Colonic mucosa (tissue), 4 donors: ENCODE results near the gene CHURC1. TPM values are rescaled to one million over a fixed set of nuclear protein-coding genes. Genes with fewer than 3 reads are reported as not detected.

Experiments
- DNase-seq: peaks from one replicate; pipeline ENCODE4 v3.0.0-alpha.2; 2020
- H3K27ac ChIP-seq: fragments of 200-600 bp; one replicate; pipeline ENCODE4 v1.8.0; 2021
- H3K27me3 ChIP-seq: fragments of 200-600 bp; one replicate; pipeline ENCODE4 v1.8.0; 2021
- H3K36me3 ChIP-seq: fragments of 200-600 bp; one replicate; pipeline ENCODE4 v1.8.0; 2021
- H3K4me1 ChIP-seq: fragments of 200-600 bp; one replicate; pipeline ENCODE4 v1.8.0; 2021; ENCODE audit warnings: mild to moderate bottlenecking
- H3K4me3 ChIP-seq: fragments of 200-600 bp; one replicate; pipeline ENCODE4 v1.8.0; 2021
- H3K9ac ChIP-seq, 2 donors: one replicate each; pipeline ENCODE4 v1.7.0; 2013; ENCODE audit warnings: control low read depth in 2 of 2, low read depth in 2 of 2, low read length in 2 of 2
- H3K9me3 ChIP-seq: fragments of 200-600 bp; one replicate; pipeline ENCODE4 v1.8.0; 2021
- intact Hi-C: fragments of 100-400 bp; cut with DNase I; formaldehyde crosslinking; loops from one replicate; pipeline ENCODE4 v1.14.1; 2022
- total RNA-seq, 2 donors: library from RNA; stranded (reverse); fragmentation: NEBNext Ultra II Directional in 1 of 2; extraction: Animal tissue kit (Norgen Biotek cat#: 25700) in 1 of 2; gene quantifications; one replicate each; pipeline ENCODE4 v1.2.1, GENCODE V29; 2021
- TF ChIP-seq, protein P1 (sequence below): fragments of 200-600 bp; IDR thresholded peaks from one replicate; pipeline ENCODE4 v1.8.0; 2022; ENCODE audit warnings: antibody characterized with exemption, mild to moderate bottlenecking
- donor health status: healthy.
- donor health status: DM: no; HTN: no; CAD: no.
- donor health status: DM: no; HTN: no; CAD: no.

CHURC1 gene
- total RNA-seq: 10 to 100 TPM; 46.5 to 57.7 TPM

DNA sequence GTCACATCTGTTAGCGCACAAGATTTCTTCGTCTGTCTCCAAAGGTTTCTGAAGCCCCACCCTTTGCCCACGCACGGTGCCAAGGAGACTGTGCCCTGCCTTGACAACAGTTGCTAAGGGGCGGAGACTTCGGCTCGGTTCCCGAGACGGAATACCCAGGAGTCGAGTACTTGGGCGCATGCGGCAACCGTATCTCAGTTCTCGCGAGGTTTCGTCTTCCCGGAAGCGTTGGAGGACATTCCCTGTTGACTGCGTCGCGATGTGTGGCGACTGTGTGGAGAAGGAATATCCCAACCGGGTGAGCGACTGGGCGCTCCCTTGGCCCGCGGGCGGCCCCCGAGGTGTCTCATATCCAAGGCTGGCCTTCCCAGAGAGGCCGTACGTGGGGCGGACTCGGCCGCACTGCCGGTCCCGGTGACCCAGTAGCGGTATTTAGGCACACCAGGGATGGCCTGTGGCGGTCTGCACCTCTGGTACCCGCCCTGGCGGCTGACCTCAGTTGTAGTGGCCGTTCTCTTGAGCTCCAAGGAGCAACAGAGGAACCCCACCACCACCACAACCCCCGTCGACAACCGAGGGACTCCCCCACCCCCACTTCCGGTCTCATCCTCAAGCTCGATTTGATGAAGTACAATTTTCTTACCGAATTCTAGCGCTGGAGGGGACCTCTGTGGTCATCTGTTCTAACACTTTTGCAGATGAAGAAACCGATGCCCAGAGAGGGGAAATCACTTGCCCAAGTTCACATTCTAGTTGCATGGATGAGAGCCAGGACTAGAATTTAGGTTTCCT lies at the start of gene CHURC1:
TSS of gene CHURC1 (plus strand) at position 219 of the 792 bp plus-strand sequence. CDS start at position 260, 41 bp downstream.
- H3K9ac ChIP-seq: peak within 1 kb of the TSS; percentile 89 to 94

DNA sequence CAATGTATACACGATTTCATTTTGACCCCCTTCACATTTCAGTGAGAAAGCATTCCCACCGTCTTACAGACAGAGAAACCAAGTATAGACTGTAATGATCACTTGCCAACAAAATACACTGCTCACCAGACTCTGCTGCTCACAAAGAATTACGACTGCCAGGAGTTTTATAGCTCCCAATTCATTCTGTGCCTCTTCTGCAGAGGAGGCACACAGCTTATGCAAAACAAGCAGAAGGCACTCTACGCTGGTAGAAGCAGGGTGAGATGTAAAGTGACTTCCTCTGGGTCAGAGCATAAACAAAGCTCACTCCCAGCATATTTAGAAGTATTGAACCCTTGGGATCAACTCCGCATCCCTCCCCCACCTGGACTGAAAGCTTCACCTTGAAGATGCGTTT lies 49.1 kb upstream of the CHURC1 start:
- DNase-seq: no peak

More for the DNA sequence above, at the start of gene CHURC1:
- no peaks in the 10 kb centered on the region for H3K36me3 ChIP-seq
- H3K4me3 ChIP-seq: peak within 1 kb of the TSS; percentile 89
- TF ChIP-seq, protein P1, sequence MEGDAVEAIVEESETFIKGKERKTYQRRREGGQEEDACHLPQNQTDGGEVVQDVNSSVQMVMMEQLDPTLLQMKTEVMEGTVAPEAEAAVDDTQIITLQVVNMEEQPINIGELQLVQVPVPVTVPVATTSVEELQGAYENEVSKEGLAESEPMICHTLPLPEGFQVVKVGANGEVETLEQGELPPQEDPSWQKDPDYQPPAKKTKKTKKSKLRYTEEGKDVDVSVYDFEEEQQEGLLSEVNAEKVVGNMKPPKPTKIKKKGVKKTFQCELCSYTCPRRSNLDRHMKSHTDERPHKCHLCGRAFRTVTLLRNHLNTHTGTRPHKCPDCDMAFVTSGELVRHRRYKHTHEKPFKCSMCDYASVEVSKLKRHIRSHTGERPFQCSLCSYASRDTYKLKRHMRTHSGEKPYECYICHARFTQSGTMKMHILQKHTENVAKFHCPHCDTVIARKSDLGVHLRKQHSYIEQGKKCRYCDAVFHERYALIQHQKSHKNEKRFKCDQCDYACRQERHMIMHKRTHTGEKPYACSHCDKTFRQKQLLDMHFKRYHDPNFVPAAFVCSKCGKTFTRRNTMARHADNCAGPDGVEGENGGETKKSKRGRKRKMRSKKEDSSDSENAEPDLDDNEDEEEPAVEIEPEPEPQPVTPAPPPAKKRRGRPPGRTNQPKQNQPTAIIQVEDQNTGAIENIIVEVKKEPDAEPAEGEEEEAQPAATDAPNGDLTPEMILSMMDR: no peak
- intact Hi-C loops: loop anchor here (10.0 kb wide), 1 partner anchor 70 kb away; the partner anchor contains the start of gene FNTB
- peak; percentile 100 for DNase-seq
- H3K27ac ChIP-seq: peak within 1 kb of the TSS; percentile 96
- peaks cover 6% of the 10 kb centered on the region for H3K4me1 ChIP-seq
- no peaks in the 10 kb centered on the region for H3K9me3 ChIP-seq
- H3K27me3 ChIP-seq: no peaks in the 10 kb centered on the region

DNA sequence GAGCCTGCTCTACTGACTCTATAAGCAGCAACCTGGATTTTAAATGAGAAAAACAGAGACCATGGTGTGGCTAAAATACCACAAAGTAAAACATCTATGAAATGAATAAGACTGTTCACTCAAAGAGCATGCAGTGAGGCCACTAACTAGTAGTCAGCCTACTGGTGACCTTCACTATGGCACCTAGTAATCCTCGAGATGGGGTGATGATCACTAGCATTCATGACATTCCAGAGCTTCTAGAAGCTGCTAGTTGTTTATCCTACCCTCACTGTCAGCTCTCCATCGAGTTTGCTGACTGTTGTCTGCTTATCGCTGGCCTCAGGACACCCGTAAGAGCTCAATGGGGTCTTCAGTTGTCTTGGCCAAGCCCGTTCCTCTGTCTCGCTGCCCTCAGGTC lies 48.3 kb upstream of the CHURC1 start:
- H3K27me3 ChIP-seq: no peaks in the 10 kb centered on the region
- no peaks in the 10 kb centered on the region for H3K9me3 ChIP-seq
- no peak overlapping the region for H3K9ac ChIP-seq
- H3K36me3 ChIP-seq: no peaks in the 10 kb centered on the region
- TF ChIP-seq, protein P1: no peak
- no peak overlapping the region for H3K27ac ChIP-seq
- intact Hi-C loops: no loop called here
- DNase-seq: no peak
- no peak overlapping the region for H3K4me3 ChIP-seq
- no peaks in the 10 kb centered on the region for H3K4me1 ChIP-seq

More for the DNA sequence above, 49.1 kb upstream of the CHURC1 start:
- no peaks in the 10 kb centered on the region for H3K27me3 ChIP-seq
- no peaks in the 10 kb centered on the region for H3K4me1 ChIP-seq
- no peaks in the 10 kb centered on the region for H3K36me3 ChIP-seq
- TF ChIP-seq, protein P1: no peak
- intact Hi-C loops: no loop called here
- H3K9me3 ChIP-seq: no peaks in the 10 kb centered on the region
- H3K27ac ChIP-seq: no peak overlapping the region
- H3K9ac ChIP-seq: no peak overlapping the region
- no peak overlapping the region for H3K4me3 ChIP-seq

DNA sequence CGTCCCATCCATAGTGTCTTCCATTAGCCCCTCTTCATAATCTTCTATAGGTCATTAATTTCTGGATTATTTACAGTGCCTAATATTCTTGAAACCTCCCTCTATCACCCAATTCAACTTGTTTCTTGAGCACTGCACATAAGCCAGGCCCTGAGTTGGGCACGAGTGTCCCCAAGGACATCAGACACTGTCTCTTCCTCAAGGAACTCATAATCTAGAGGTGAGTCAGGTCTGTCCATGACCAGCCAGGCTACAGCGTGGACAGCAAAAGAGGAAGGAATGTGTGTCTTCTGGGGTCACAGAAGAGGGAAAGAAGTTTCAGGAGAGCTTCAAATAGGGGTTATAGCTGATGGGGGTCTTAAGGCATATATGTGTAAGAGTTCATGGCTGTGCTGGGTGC lies 47.1 kb upstream of the CHURC1 start:
- Histone ChIP-seq H3K4me1 (no peaks in the 10 kb centered on the region), H3K9ac (no peak overlapping the region), H3K4me3 (no peak overlapping the region), H3K36me3 (no peaks in the 10 kb centered on the region), H3K9me3 (no peaks in the 10 kb centered on the region), H3K27me3 (no peaks in the 10 kb centered on the region), H3K27ac (no peak overlapping the region)
- TF ChIP-seq, protein P1: no peak
- DNase-seq: no peak
- intact Hi-C loops: no loop called here

DNA sequence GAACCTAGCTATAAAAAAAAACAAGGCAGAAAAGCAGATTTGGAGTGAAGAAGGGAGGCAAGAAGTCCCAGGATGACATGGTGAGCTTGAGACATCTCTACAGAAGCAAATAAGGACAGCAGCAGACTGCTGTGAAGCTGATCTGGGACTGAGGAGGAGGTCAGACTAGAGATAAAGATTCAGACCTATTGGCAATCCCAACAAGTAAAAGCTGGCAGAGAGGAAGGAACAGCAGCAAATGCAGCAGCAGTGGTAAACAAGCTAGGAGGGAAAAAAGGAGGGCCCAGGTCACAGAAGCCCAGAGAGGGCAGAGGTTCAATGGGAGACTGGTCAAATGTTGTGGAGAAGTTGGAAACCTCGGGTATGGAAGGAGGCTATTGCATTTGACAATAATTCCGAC lies 45.9 kb upstream of the CHURC1 start:
- no peak overlapping the region for H3K27ac ChIP-seq
- H3K36me3 ChIP-seq: no peaks in the 10 kb centered on the region
- no peaks in the 10 kb centered on the region for H3K9me3 ChIP-seq
- no peaks in the 10 kb centered on the region for H3K27me3 ChIP-seq
- no peak overlapping the region for H3K9ac ChIP-seq
- intact Hi-C loops: no loop called here
- H3K4me3 ChIP-seq: no peak overlapping the region
- no peaks in the 10 kb centered on the region for H3K4me1 ChIP-seq
- DNase-seq: no peak
- TF ChIP-seq, protein P1: no peak
